GM21737 (cell line): Measurements from ENCODE around the gene C20orf202.

Experiments used
- ATAC-seq: cut with Tn5 transposase; IDR thresholded peaks from one replicate; pipeline ENCODE4 v1.9.1; 2021; ENCODE audit warnings: mild to moderate bottlenecking, moderate library complexity; ENCODE audit not compliant: unreplicated experiment

The C20orf202 gene

DNA sequence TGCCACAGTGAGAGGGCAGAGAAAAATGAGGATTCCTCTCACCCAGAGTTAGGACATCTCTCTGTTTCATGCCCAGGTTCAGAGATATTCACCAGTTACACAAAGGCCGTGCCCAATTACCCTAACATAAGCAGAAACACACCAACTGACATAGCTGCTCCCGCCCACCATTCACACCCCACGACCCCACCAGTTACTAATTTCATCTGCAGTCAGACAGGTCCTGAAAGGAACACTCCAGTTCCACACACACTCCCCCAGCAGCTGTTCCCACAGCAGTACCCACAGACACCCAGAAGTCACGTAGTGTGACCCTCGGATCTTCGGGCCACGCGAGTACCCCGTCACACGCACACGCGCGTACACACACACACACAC is 19.0 kb upstream of the C20orf202 start:
- ATAC-seq, result no peak

DNA sequence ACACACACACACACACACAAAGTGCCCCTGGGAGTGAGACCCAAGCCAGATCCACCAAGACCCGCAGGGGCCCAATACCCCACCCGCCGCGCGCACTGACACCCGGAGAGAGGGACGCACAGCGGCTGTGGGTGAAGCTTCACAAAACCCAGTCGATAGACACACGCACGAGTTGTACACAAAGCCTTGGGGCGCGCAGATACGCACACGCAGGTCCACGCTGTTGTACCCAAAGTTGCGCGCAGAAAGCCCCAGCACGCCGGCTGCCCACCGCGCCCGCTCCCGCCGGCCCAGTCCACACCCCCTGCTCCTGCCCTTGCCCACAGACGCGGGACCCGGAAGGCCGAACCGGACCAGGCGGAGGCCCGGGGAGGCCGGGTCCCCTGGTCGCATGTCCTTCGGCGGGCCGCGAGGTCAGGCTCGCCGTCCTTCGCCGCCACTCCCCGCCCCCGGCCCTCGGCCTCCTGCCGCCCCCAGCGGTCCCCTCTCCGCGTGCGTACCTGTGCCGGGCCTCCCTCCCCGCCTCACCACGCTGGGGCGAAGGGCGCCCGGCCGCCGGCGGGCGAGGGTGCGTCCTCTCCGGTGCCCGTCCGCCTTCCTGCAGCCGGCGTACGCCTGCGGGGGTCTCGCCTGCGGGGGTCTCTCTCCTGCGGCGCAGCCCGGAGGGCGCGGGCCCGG is 18.5 kb upstream of the C20orf202 start, which contains the start of gene TMEM74B:
Gene TMEM74B (minus strand): TSS at position 344 of the 678 bp plus-strand sequence. CDS start 1,180 bp downstream, outside the sequence.
- no peak for ATAC-seq

DNA sequence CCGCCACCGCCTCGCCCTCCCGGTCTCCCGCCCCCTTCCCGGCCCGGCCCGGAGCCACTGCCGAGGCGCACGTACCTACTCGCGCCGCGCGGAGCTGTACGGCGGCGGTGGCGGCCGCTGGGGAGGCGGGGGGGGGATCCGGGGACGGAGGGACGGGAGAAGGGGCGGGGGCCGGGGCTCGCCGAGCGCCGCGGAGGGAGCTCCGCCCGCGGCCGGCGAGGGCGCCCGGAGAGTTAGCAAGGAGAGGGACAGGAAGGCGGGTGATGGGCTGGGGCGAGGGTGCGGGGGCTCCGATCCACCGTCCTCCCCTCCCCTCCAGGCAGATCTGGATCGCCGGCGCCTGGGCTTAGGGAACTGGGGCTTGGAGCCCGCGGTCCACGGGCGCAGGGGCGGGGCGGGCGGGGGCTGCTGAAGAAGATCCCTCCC is 17.9 kb upstream of the C20orf202 start:
- ATAC-seq, result no peak

DNA sequence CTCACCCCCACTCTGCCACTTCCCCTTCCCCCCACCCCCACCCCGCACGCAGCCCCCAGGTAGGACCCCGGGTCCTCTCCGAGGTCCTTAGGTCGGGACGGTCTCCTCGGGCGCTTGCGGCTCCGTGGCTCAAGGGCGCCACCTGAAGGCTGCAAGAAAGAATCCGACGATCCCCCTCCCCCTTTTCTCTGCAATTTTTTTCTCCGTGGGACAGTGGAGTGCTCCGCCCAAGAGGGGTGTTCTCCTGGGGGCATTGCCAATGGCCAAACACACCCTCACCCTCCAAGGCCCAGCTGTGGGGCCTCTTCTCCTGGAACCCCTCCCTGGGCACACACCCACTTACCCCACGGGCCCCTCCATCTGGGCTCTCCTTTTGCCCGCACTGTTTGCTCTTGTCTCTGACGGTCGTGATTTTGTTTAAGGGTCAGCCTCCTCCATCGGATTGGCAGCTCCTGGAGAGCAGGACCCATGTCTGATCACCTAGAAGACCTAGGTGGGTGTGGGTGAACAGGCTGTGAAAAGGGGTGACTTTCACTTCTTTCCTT is 17.4 kb upstream of the C20orf202 start:
- ATAC-seq, result no peak

DNA sequence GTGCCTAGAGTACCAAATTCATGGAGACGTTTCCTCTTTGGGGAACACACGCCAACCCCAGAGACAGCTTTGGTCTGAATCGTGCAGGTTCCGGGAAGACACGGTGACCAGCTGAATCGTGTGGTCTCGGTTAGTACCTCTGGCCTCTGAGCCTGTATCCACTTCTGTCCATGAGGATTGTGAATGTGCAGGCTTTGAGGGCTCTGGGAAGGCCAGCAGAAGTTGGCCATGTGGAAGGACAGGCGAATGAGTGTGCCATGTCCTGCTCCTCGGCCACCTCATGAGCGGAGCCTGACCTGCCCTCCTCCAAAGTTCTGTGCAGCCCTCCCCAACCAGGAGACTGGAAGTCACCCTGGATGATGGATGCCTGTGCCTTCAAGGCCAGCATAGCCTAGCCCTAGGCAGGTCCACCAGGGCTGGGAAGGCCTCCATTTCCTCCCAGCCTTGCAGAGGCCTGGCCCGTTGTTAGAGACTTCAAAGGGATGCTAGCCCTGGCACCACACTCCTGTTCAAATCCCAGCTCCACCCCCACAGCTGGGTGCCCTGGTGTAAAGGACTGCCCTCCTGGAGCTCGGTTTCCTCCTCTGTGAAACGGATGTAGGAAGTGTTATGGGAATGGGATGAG is 16.8 kb upstream of the C20orf202 start:
- ATAC-seq, result no peak

DNA sequence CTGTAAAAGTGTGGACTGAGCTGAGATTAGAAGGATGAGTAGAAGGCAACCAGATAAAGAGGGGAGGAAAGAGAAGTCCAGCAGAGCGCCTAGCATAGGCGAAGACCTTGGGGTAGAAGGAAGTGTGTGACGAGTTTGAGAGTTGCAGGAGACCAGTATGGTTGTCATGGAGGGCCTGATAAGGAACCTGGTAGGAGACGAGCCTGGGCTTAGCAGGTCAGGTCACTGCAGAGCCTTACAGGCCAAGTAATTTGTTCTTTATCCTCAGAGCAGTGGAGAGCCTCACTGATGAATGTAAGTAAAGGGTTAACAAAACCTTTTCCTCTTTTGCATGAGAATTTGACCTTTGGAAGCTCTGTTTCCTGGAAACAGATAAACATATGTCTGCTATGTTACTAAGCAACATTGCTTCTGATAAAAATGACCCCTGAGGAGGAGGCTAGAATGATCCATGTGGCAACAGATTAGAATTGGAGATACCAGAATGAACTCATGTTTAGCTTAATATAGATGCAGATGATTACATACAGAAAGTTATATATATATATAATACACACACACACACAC is 15.6 kb upstream of the C20orf202 start:
- no peak for ATAC-seq

DNA sequence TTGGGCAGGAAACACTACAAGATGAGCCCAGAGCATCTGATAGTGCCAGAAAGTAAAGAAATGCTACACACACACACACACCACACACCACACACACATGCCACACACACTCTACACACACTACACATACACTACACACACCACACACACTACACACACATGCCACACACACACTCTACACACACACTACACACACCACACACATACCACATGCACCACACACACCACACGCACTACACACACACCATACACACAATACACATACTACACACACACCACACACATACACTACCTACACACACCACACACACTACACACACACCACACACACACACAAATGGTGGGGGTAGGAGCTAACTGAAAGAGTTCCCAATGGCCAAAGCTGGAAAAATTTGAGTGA is 14.9 kb upstream of the C20orf202 start:
- no peak for ATAC-seq

DNA sequence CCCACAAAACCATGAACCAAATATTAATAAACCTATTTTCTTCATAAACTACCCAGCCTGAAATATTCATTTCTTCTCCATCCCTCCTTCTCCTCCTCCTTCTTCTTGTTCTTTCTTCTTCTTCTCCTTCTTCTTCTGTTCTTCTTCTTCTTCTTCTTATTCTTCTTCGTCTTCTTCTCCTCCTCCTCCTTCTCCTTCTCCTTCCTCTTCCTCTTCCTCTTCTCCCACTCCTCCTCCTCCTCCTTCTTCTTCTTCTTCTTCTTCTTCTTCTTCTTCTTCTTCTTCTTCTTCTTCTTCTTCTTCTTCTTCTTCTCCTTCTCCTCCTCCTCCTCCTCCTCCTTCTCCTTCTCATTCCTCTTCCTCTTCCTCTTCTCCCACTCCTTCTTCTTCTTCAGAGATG is 13.4 kb upstream of the C20orf202 start:
- ATAC-seq, result no peak

DNA sequence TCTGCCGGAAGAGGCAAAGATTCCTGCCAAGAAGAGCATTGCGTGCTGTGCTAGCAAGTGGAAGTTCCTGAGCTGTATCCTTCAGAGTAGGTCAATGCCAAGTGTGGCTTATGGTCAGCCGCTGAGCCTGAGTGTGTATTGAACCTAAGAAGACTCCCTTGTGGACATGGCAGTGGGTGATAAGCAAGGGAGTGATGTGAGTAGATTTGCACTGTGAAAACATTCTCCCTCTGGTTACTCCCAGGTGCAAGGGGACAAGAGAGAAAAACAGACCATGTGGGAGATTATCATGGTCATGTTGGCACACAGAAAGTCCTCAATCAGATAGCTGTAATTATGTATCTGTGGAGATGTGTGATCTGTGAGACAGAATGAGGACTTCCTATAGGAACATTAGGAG is 12.4 kb upstream of the C20orf202 start:
- ATAC-seq, result no peak

DNA sequence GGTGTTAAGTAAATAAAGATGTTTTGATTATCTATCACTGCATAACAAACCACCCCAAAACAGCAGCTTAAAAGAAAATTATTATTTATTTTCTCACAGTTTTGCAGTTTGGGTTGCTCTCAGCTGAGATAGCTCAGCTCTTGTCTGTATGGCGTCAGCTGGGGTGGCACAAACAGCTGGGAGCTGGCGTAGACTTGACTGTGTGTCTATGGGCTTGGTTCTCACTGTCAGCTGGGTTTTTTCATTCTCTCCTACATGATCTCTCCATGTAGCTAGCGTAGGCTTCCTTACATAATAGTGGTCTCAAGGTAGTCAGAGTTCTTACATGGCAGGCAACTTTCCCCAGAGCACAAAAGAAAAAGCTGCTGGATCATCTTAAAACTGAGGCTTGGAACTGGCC is 12.0 kb upstream of the C20orf202 start:
- ATAC-seq, result no peak

DNA sequence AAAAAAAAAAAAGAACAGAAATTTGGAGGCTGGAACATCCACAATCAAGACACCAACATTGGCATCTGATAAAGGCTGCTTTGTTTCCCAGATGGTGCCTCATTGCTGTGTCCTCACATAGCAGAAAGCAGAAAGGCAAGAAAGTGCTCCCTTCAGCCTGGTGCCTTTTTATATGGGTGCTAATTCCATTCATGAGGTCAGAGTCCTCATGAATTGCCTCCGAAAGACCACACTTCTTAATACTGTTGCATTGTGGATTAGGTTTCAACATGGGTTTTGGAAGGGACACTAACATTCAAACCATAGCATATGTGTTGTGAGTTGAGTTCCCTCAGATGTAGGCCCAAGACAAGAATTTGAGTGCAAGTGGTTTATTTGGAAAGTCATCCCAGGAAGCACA is 8.0 kb upstream of the C20orf202 start:
- ATAC-seq, result no peak

DNA sequence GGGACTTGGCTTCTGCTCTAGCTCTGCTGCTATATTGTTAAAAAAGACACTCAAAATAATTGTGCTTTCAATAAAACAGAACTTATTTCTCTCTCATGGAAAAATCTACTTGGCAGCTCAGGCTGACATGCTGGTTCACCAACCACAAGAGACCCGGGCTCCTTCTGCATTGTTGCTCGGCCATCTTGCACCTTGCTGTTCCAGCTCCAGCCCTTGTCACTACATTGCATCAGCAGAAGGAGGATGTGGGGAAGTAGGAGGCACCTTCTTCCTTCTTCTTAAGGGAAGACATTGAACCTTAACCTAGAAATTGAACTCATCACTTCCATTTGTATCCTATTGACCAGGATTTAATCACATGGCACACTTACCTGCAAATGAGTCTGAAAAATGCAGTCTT is 6.6 kb upstream of the C20orf202 start:
- no peak for ATAC-seq

DNA sequence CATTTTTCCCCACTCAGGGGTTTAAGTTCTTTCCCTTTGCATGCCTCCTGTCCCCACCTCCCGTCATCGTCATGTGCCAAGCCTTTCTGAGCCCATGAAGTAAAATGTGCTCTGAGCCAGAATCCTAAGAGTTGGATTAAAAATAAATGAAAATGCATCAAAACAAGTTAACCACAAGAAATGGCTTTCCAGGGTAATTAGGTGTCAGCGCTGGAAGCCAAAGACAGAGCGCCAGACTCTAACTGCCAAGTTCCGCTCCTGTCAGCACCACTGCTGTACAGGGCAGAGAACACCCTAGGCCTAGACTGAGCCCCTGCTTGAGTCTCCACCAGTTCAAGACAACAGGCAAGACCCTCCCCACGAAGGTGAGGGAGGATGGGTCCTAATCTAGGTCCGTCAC is 5.5 kb upstream of the C20orf202 start:
- no peak for ATAC-seq

DNA sequence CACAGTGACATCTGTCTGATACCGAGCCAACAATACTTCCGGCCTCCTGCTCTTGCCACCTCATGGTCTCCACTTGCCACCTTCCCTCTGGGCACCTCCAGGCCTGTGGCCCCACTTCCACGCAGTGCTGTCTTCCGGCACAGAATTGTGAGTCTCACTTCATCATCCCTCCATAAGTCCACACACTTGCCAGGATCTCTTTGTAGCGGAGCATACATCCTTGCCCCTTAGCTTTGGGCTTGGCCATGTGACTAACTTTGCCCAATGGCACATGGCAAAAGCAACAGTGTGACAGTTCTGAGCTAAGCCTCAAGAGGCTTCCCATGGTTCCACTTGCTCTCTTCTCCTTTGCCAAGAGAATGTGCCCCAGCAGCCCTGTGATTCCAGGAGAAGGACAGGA is 4.5 kb upstream of the C20orf202 start:
- no peak for ATAC-seq

DNA sequence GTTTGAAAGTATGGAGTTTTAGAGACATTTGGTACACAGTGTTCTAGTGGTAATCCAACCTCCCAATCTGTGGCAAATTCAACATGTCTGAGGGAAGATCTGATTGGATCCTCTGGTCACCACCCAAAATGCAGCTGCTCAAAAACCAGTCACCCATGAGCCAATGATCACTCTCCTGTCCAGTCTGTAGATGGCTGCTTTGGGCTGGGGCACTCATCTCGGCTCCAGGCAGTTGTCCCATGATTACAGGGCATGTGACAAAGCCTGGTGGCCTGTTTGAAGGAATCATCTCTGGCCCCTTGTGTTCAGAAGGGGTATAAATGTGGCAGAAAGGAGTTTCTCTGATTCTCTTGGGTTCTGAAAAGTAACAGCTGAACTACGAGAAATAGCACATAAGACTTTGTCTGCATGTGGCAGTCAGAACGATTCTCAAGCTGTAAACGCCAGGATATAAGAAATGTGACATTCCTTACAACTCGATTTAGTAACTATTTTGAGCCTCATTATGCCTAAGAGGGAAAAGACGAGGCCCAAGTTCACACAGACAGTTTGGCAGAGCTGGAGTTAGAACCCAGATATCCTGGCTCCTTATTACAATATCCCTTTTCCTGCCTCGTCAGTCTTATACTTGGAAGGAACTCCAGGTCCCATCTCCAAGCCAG is 3.9 kb upstream of the C20orf202 start:
- no peak for ATAC-seq

DNA sequence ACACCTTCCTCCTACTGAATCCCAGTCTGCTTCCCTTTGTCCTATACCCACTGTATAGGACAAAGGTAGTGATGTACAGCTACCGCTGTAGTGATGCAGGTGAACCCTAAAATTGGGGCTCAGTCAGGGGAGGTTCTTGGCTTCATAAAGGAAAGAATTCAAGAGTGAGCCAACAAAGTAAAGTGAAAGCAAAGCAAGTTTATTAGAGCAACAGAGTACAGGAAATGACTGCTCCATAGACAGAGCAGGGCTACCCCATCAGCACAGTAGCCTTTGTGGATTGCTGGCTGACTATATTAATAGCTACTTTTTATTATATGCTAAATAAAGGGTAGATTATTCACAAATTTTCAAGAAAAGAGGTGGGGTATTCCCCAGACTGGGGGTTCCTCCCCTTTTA is 3.3 kb upstream of the C20orf202 start:
- ATAC-seq, result no peak

DNA sequence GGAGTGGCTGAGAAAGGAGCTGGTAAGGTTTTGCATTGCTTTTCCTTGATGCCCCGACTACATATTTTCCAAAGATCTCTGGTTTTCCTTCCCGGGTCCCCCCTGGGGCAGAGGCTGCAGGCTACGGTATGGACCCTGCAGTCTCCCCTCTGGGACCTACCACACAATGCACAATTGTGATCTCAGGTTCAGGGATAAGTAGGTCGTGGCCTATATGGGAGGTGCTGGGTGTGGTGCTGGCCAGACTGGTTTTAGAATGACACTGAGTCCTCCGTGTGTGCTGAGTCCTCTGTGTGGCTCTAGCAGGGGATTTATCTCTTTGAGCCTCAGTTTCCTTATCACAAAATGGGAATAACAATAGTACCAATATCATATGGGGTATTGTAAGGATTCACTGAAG is 376 bp downstream of the C20orf202 start:
- no peak for ATAC-seq

DNA sequence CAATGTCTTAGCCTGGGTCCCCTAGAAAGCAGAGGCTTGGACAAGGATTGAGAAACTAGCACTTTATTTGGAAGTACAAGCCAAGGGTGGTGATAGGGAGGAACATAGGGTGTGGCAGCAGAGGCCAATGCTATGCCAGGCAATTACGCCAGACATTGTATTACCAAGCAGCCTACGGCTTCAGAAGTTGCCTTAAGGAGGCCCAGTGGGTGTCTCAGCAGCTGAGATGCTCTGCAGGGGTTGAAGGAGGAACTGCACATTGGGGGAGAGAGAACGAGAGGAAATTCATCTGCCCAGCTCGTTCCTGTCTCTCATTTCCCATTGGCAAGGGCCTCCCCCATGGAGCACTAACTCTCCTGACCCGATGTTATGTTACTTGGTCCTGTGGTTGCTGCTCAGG is 859 bp downstream of the C20orf202 start:
- ATAC-seq, result no peak

DNA sequence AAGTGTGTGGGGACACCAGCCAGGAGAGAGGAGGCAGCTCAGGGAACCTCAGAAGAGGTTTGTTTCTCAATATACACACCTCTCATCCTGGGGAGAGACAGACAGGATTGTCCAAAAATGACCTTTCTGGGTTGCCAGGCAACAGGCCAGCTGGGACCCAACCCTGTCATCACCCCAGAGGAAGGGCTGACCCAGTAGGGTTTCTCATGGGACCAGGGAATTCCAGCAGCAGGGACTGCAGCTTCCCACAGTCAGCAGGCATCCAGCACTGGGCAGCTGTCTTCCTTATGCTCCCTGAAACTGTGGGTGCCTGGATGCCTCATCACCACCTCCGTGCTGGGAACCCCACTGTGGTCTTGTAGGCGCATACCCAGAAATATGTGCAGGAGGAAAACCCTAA is 1.3 kb downstream of the C20orf202 start:
- no peak for ATAC-seq

DNA sequence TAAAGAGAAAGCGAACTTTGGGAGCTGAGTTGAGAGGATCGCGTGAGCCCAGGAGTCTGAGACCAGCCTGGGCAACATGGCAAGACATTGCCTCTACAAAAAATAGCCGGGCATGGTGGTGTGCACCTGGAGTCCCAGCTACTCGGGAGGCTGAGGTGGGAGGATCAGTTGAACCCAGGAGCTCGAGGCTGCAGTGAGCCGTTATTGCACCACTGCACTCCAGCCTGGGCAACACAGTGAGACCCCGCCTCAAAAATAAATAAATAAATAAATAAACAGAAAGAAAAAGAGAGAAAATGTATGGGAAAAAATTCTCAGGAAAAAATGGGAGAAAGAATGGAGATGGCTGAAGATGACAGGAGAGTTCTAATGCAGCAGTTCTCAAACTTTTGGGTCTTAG is 2.5 kb downstream of the C20orf202 start:
- ATAC-seq, result no peak

DNA sequence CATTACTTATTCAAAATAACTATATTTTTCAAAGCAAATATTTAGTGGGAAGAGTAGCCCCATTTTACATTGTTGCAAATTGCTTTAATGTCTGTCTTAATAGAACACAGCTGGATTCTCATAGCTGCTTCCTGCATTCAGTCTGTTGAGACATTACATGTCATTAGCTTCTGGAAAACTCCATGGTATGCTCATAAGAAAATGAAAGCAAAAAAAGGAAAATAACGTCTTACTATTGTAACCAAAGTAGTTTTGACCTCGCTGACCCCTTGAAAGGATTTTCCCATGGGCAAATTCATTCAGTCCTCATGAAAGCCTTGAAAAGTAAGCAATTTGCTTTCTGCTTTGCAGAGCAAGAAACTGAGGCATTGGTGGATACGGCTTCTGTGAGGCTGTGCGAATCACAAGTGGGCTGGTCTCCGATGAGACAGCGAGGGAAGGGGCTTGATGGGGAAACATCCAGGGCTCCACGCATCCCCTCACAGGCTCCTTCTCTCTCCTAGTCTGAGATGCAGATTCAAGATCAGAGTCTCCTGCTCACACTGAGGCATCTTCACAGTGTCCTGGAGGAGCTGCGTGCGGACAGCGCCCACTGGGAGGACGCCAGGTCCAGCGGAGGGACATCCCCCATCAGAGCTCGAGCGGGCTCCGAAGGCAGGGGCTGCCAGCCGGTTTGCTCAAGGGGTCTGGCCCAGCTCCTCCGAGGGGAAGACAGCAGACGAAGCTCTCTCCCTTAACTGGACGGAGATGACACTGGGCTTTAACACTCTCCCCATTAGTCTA is 3.3 kb downstream of the C20orf202 start:
- no peak for ATAC-seq
